HEK293T (cell line): ENCODE measurements around the gene TEAD1.

ENCODE experiments used
- ARNT ChIP-seq: fragments of 450-650 bp; IDR thresholded peaks from 2 replicates; pipeline ENCODE4 v1.6.1; 2017; ENCODE audit warnings: mild to moderate bottlenecking
- BHLHE40 ChIP-seq: fragments of 450-650 bp; IDR thresholded peaks from 2 replicates; pipeline ENCODE4 v1.6.1; 2016; ENCODE audit warnings: mild to moderate bottlenecking, moderate library complexity, borderline replicate concordance
- FOXA1 ChIP-seq: fragments of 450-650 bp; IDR thresholded peaks from 2 replicates; pipeline ENCODE4 v1.6.1; 2016; ENCODE audit warnings: mild to moderate bottlenecking
- FOXK2 ChIP-seq: fragments of 450-650 bp; IDR thresholded peaks from 2 replicates; pipeline ENCODE4 v1.6.1; 2016; ENCODE audit warnings: mild to moderate bottlenecking
- FOXM1 ChIP-seq: fragments of 450-650 bp; IDR thresholded peaks from 2 replicates; pipeline ENCODE4 v1.6.1; 2017; ENCODE audit warnings: mild to moderate bottlenecking, borderline replicate concordance
- HDGF ChIP-seq: fragments of 450-650 bp; IDR thresholded peaks from 2 replicates; pipeline ENCODE4 v1.6.1; 2017; ENCODE audit warnings: antibody characterized with exemption, borderline replicate concordance
- SP1 ChIP-seq: fragments of 450-650 bp; IDR thresholded peaks from 2 replicates; pipeline ENCODE4 v1.6.1; 2017
- TARDBP ChIP-seq: fragments of 450-650 bp; IDR thresholded peaks from 2 replicates; pipeline ENCODE4 v1.6.1; 2016
- ZNF384 ChIP-seq: fragments of 450-650 bp; IDR thresholded peaks from 2 replicates; pipeline ENCODE4 v1.6.1; 2016

GRCh38 chr11:12856338-12856737 is 182.1 kb downstream of the TEAD1 start:
- TF ChIP-seq FOXA1 (no peak), SP1 (no peak), HDGF (no peak), FOXK2 (no peak), BHLHE40 (no peak), ZNF384 (no peak), ARNT (no peak), TARDBP (no peak), FOXM1 (no peak)
